GM12892 (cell line): Measurements from ENCODE around the gene RGS9.

Experiments
- POLR2A ChIP-seq: IDR thresholded peaks from 2 replicates; pipeline ENCODE4 v1.6.1; 2011; ENCODE audit warnings: low read depth, low read length, control low read depth
- POLR2AphosphoS5 ChIP-seq: IDR thresholded peaks from 2 replicates; pipeline ENCODE4 v1.6.1; 2011; ENCODE audit warnings: low read depth, low read length, control low read depth

DNA sequence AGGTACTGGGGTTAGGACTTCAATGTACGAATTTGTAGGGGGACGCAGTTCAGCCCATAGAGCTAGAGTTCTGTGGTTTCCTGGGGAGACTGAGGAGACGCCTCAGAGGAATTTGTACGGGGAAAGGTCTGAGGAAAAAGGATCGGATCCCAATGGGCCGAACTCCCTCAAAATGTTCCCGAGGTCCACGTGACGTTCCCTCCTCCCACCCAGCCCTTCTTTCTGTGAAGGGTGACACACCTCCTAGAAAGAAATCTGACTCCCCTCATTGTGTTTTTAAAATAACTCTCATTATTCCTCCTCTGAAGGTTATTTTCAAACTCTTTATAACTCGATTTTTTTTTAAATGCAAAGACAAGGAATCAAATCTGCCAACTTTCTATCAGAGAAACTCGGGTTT lies 8.6 kb downstream of the RGS9 start:
- TF ChIP-seq POLR2A, result no peak
- TF ChIP-seq POLR2AphosphoS5, result no peak
